ENCODE measurements around the gene PAF1. TPM values are rescaled to one million over a fixed set of nuclear protein-coding genes. Genes with fewer than 3 reads are reported as not detected.

PAF1 gene
- total RNA-seq, 1 experiment from 2014 or later, result 53.5 TPM

DNA sequence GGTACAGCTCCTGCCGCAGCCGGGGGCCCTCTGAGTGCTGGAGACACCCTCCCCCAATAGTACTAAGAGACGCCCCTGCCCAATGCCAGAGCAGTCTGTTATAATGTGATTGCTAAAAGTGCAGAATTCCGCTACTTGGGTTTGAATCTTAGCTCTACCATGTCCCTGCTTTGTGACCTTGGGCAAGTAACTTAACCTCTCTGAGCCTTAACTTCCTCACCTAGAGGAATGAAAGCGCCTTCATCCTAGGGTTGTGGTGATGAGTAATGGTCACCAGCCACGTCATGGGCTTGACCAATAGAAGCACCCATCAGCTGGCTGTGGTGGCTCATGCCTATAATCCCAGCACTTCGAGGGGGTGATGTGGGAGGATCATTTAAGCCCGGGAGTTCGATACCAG is 28.1 kb upstream of the PAF1 start:
- H3K79me2 ChIP-seq (ENCODE audit: insufficient read depth, low read length), result no peaks in the 10 kb centered on the region
- no peak overlapping the region for H3K4me3 ChIP-seq (replicated peaks in 1 of 2; ENCODE audit: low read depth in 1 of 2, low read length in 2 of 2)
- H4K20me1 ChIP-seq (ENCODE audit: insufficient read depth), result no peaks in the 10 kb centered on the region
- no peak for DNase-seq (ENCODE audit: low read depth, low spot score)
- ChIA-PET CTCF (no interaction called here), RAD21 (ENCODE audit: low non-redundant PET in 1 of 2, low total read pairs in 2 of 2, uncharacterized antibody in 2 of 2, unreplicated experiment in 2 of 2) (no interaction called here), POLR2A (interaction anchor here (1.3 to 3.4 kb wide), 3 partner anchors 8 to 17 kb away, joined by 3 to 17 read pairs (median 7); partner anchors contain the start of gene RPS16)
- H3K4me1 ChIP-seq (ENCODE audit: control insufficient read depth in 1 of 2, insufficient read depth in 2 of 2, low read length in 2 of 2), result peaks cover 3 to 8% of the 10 kb centered on the region in 2 experiments; a peak in 3 of 4 replicates
- no peak for ATAC-seq
- no peak overlapping the region for H2AFZ ChIP-seq (ENCODE audit: low read depth, low read length, poor library complexity, severe bottlenecking)
- no peaks in the 10 kb centered on the region for H3K9me2 ChIP-seq (ENCODE audit: insufficient read depth)
- no peaks in the 10 kb centered on the region for H3K27me3 ChIP-seq (ENCODE audit: insufficient read depth, low read length)
- intact Hi-C loops (cut with micrococcal nuclease), result no loop called here
- no peak overlapping the region for H3K9ac ChIP-seq (ENCODE audit: low read length)
- TF ChIP-seq SP1 (IDR thresholded peaks at IDR 0.05; ENCODE audit: low read depth), result no peak
- no peak for TF ChIP-seq POLR2AphosphoS5 (IDR thresholded peaks at IDR 0.05; ENCODE audit: low read depth, low read length)
- TF ChIP-seq, protein P1, sequence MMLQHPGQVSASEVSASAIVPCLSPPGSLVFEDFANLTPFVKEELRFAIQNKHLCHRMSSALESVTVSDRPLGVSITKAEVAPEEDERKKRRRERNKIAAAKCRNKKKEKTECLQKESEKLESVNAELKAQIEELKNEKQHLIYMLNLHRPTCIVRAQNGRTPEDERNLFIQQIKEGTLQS (IDR thresholded peaks at IDR 0.05), result no peak
- no peak for TF ChIP-seq ZNF274 (IDR thresholded peaks at IDR 0.05; ENCODE audit: low read depth, low read length)
- no peak for TF ChIP-seq CTCF (IDR thresholded peaks at IDR 0.05 in 2 of 3, conservative IDR thresholded peaks at IDR 0.05 in 1 of 3; ENCODE audit: borderline replicate concordance in 1 of 3, insufficient read depth in 1 of 3, low read depth in 2 of 3, low read length in 2 of 3)
- TF ChIP-seq CEBPB (IDR thresholded peaks at IDR 0.05; ENCODE audit: low read depth), result no peak
- TF ChIP-seq ZFX (IDR thresholded peaks at IDR 0.05), result no peak
- TF ChIP-seq YY1 (IDR thresholded peaks at IDR 0.05; ENCODE audit: extremely low read depth, insufficient replicate concordance, low read depth, low read length), result no peak
- no peak for TF ChIP-seq JUND (IDR thresholded peaks at IDR 0.05)
- TF ChIP-seq, protein P2, sequence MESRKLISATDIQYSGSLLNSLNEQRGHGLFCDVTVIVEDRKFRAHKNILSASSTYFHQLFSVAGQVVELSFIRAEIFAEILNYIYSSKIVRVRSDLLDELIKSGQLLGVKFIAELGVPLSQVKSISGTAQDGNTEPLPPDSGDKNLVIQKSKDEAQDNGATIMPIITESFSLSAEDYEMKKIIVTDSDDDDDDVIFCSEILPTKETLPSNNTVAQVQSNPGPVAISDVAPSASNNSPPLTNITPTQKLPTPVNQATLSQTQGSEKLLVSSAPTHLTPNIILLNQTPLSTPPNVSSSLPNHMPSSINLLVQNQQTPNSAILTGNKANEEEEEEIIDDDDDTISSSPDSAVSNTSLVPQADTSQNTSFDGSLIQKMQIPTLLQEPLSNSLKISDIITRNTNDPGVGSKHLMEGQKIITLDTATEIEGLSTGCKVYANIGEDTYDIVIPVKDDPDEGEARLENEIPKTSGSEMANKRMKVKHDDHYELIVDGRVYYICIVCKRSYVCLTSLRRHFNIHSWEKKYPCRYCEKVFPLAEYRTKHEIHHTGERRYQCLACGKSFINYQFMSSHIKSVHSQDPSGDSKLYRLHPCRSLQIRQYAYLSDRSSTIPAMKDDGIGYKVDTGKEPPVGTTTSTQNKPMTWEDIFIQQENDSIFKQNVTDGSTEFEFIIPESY (IDR thresholded peaks at IDR 0.05; ENCODE audit: extremely low read depth, insufficient replicate concordance, low read length), result no peak
- TF ChIP-seq ELF1 (IDR thresholded peaks at IDR 0.05; ENCODE audit: borderline replicate concordance, low read depth), result no peak
- no peak for TF ChIP-seq EZH2 (IDR thresholded peaks at IDR 0.05)
- no peak for TF ChIP-seq POLR2A (IDR thresholded peaks at IDR 0.05; ENCODE audit: borderline replicate concordance, extremely low read depth, insufficient read depth, insufficient read length)
- TF ChIP-seq SRF (IDR thresholded peaks at IDR 0.05; ENCODE audit: low read depth), result no peak
- TF ChIP-seq SIN3A (IDR thresholded peaks at IDR 0.05; ENCODE audit: low read depth), result no peak
- TF ChIP-seq RAD21 (IDR thresholded peaks at IDR 0.05; ENCODE audit: low read depth), result no peak
- H3K27ac ChIP-seq (ENCODE audit: low read depth, low read length), result no peak overlapping the region
- no peaks in the 10 kb centered on the region for H3K9me3 ChIP-seq (ENCODE audit: control insufficient read depth in 1 of 2, insufficient read depth in 1 of 2, low read depth in 1 of 2, low read length in 2 of 2)
- BruUV-seq (replicated peaks), result no TSS peak
- no peak overlapping the region for H3K4me2 ChIP-seq (ENCODE audit: low read length)
- H3K36me3 ChIP-seq (ENCODE audit: control insufficient read depth in 1 of 2, insufficient read depth in 2 of 2, low read length in 2 of 2), result 0 out of 4 replicates have a peak, but pooled peaks cover 0 to 4% of the 10 kb centered on the region in 2 experiments
